ENCODE data around the gene PRR20B.

DNA sequence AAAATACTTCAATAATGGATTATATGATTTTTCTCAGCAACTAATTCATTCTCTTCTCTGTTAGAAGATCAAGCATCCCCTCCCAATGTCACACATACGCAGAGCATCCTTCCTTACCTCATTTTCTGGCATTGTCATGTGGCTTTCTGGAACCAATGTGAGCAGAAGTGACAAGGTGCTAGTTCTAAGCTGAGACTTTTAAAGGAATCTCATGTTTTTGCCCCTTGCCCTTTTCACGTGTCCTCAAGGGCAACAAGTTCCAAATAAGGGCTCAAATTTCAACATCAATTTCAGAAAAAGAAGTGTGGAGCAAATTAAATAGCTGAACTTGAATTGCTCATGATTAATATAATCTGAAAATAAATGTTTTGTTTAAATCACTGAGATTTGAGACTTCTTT, 11.2 kb upstream of the PRR20B start:
- TF ChIP-seq, protein P1, sequence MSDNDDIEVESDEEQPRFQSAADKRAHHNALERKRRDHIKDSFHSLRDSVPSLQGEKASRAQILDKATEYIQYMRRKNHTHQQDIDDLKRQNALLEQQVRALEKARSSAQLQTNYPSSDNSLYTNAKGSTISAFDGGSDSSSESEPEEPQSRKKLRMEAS (CRISPR knock-in tag; IDR thresholded peaks at IDR 0.05), result no peak
- TF ChIP-seq, protein P2, sequence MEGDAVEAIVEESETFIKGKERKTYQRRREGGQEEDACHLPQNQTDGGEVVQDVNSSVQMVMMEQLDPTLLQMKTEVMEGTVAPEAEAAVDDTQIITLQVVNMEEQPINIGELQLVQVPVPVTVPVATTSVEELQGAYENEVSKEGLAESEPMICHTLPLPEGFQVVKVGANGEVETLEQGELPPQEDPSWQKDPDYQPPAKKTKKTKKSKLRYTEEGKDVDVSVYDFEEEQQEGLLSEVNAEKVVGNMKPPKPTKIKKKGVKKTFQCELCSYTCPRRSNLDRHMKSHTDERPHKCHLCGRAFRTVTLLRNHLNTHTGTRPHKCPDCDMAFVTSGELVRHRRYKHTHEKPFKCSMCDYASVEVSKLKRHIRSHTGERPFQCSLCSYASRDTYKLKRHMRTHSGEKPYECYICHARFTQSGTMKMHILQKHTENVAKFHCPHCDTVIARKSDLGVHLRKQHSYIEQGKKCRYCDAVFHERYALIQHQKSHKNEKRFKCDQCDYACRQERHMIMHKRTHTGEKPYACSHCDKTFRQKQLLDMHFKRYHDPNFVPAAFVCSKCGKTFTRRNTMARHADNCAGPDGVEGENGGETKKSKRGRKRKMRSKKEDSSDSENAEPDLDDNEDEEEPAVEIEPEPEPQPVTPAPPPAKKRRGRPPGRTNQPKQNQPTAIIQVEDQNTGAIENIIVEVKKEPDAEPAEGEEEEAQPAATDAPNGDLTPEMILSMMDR (IDR thresholded peaks at IDR 0.05), result no peak
- TF ChIP-seq, protein P3, sequence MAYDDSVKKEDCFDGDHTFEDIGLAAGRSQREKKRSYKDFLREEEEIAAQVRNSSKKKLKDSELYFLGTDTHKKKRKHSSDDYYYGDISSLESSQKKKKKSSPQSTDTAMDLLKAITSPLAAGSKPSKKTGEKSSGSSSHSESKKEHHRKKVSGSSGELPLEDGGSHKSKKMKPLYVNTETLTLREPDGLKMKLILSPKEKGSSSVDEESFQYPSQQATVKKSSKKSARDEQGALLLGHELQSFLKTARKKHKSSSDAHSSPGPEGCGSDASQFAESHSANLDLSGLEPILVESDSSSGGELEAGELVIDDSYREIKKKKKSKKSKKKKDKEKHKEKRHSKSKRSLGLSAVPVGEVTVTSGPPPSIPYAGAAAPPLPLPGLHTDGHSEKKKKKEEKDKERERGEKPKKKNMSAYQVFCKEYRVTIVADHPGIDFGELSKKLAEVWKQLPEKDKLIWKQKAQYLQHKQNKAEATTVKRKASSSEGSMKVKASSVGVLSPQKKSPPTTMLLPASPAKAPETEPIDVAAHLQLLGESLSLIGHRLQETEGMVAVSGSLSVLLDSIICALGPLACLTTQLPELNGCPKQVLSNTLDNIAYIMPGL (CRISPR knock-in tag; IDR thresholded peaks at IDR 0.05), result no peak
